H1 (cell line): Measurements from ENCODE around the gene SPRN. TPM values are rescaled to one million over a fixed set of nuclear protein-coding genes. Genes with fewer than 3 reads are reported as not detected.

Experiments used
- POLR2A ChIP-seq, 2 experiments: IDR thresholded peaks; 1 replicate in 1 of 2; 2 replicates in 1 of 2; pipeline ENCODE4 v1.6.1; 2011; ENCODE audit warnings: low read depth in 2 of 2, low read length in 2 of 2, mild to moderate bottlenecking in 2 of 2; ENCODE audit errors: control extremely low read depth in 1 of 2
- RAD21 ChIP-seq, 2 experiments: IDR thresholded peaks in 1 of 2; conservative IDR thresholded peaks in 1 of 2; 2 replicates each; pipeline ENCODE4 v1.6.1; 2011; ENCODE audit warnings: low read depth in 2 of 2, low read length in 2 of 2, improper control_type of control experiment in 1 of 2, inconsistent platforms in 1 of 2, mild to moderate bottlenecking in 1 of 2, moderate library complexity in 1 of 2
- polyA plus RNA-seq, 7 experiments: library from polyadenylated mRNA; depleted of rRNA in 3 of 7; stranded (reverse) in 5 of 7; unstranded in 2 of 7; fragments of >200 nt in 5 of 7; fragments of 200-250 nt in 2 of 7; gene quantifications; 1 replicate in 5 of 7; 2 replicates in 1 of 7; 4 replicates in 1 of 7; pipeline versions ENCODE4 v1.2.1 to v1.2.3, GENCODE V29; 2011 to 2013; ENCODE audit warnings: missing spikeins in 2 of 7, mixed read lengths in 2 of 7
- total RNA-seq: library from RNA; stranded (reverse); fragmentation: NEBNext Ultra II Directional; extraction: Animal tissue kit (Norgen Biotek cat#: 25700); gene quantifications from 2 replicates; pipeline ENCODE4 v1.2.1, GENCODE V29; 2021

Gene SPRN
- total and polyA plus RNA-seq, 2 of the 8 experiments (the other 6 are each of a cell fraction or from before 2014, with no cell fraction given): 0.23 to 0.24 TPM

DNA sequence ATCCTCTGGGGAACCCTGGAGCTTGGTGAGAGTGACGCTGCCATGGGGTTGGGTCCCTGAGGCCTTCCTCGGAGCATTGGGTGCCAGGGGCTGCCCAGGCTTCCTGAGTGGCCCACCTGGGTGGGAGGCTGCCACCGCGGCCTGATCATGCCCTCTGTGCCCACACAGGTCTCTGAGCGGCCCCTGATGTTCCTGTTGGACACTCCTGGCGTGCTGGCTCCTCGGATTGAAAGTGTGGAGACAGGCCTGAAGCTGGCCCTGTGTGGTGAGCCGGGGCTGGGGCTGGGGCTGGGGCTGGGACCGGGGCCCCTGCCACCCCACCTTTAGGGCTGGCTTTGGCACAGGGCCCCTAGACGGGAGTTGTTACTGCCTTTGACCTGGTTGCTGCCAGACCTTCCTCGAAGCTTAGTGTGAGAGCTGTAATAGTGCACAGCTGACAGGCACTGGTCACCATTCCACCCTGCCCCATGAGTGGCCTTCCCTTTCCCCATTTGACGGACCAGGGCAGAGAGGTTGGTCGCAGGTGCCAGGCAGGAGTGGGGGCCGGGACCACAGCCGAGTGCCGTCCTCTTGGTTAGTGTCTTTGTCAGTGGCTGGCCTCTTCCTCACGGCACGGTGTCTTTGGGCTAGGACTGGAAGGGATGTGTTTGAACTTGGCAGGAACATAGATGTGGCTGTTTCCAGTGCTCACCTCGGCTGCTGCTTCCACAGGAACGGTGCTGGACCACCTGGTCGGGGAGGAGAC, 22.3 kb downstream of the SPRN start (continued):
- no peak for TF ChIP-seq RAD21 (IDR thresholded peaks at IDR 0.05 in 1 of 2, conservative IDR thresholded peaks at IDR 0.05 in 1 of 2; ENCODE audit: low read depth in 2 of 2, low read length in 2 of 2)
- no peak for TF ChIP-seq POLR2A (IDR thresholded peaks at IDR 0.05; ENCODE audit: control extremely low read depth in 1 of 2, low read depth in 2 of 2, low read length in 2 of 2)
